ENCODE results near the gene EIF2D. TPM values are rescaled to one million over a fixed set of nuclear protein-coding genes. Genes with fewer than 3 reads are reported as not detected.
A peak's percentile ranks its signal among the peaks of the same experiment; 100 is the strongest.

The EIF2D gene
- total and polyA plus RNA-seq, 8 donors, result 20.9 to 37.9 (median 29.3) TPM

DNA sequence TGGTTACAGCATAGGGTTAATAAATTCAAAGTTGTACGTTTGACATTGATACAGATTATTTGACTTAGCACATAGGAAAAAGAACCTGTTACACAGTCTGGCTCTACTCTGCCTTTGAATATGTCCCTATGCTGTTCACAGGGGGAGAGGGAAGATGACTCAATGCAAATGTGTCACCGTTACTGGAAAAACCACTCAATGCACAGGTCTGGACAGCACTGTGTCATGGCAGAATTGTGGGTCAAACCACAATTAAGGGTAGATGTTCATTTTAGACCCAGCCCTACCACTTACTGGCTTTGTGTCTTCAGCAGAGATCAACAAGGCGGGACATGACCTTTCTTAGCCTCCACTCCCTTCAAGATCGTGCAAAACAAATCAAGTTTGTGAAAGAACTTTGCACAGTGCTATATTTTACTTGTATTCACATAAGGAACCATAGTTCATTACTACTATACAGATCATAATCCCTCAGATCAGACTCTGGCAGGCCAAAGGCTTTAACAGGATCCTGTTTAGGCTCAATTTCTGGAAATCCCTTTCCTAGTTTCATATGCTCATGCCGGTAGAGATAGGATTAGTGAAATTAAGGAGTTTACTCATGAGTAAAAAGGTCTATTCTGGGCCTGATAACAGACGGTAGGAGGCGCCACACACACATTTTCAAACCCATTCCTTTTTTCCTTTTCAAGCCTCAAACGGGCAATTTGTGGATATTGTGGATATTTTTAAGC is 22.1 kb downstream of the EIF2D start:
- no peaks in the 10 kb centered on the region for H3K9me3 ChIP-seq
- FAIRE-seq, result no peak
- no peaks in the 10 kb centered on the region for H3K4me1 ChIP-seq
- H3K27ac ChIP-seq, result no peak overlapping the region
- H3K36me3 ChIP-seq, result peaks cover 0 to 35% (median 20%) of the 10 kb centered on the region in 3 donors
- no peak for DNase-seq
- 56 to 60% methylated on average over 8 of the region's 8 CpGs for WGBS, 2 donors
- peak in 2 of 4 donors; percentile 23 to 49 for ATAC-seq
- H3K4me3 ChIP-seq, result no peak overlapping the region
- no peaks in the 10 kb centered on the region for H3K27me3 ChIP-seq
- intact Hi-C loops (cut with DNase I), result no loop called here
- TF ChIP-seq, protein P1, sequence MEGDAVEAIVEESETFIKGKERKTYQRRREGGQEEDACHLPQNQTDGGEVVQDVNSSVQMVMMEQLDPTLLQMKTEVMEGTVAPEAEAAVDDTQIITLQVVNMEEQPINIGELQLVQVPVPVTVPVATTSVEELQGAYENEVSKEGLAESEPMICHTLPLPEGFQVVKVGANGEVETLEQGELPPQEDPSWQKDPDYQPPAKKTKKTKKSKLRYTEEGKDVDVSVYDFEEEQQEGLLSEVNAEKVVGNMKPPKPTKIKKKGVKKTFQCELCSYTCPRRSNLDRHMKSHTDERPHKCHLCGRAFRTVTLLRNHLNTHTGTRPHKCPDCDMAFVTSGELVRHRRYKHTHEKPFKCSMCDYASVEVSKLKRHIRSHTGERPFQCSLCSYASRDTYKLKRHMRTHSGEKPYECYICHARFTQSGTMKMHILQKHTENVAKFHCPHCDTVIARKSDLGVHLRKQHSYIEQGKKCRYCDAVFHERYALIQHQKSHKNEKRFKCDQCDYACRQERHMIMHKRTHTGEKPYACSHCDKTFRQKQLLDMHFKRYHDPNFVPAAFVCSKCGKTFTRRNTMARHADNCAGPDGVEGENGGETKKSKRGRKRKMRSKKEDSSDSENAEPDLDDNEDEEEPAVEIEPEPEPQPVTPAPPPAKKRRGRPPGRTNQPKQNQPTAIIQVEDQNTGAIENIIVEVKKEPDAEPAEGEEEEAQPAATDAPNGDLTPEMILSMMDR (IDR thresholded peaks at IDR 0.05), result no peak

DNA sequence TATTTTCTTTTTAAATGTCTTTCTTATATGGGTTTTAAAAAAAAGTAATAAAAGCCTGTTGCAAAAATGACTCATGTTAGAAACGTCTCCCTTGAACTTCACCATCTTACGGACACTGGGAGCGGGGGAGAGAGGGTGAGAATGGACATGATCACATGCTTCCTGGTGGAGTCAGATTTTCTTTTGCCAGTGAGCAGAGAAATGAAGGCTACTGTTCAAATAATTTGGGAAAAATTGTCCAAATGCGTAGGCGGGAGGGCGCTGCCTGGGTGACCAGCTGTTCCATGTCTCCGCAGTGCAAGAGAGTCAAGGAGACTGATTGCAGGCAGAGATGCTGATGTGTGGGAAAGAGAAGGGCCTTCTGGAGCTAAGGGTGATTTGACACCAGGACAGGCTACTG is 23.1 kb downstream of the EIF2D start:
- 84 to 90% methylated on average over 7 of the region's 7 CpGs for WGBS, 2 donors
- Histone ChIP-seq H3K4me3 (no peak overlapping the region), H3K4me1 (no peaks in the 10 kb centered on the region), H3K27ac (no peak overlapping the region), H3K9me3 (no peaks in the 10 kb centered on the region), H3K36me3 (peaks cover 0 to 35% (median 16%) of the 10 kb centered on the region in 3 donors), H3K27me3 (no peaks in the 10 kb centered on the region)
- FAIRE-seq (no peak), DNase-seq (no peak), ATAC-seq (peak in 3 of 4 donors; percentile 29 to 57 (median 52))
- intact Hi-C loops (cut with DNase I), result loop anchor here in 1 of 3 donors (5.0 kb wide), 2 partner anchors 47 to 102 kb away; no protein-coding TSS in a partner anchor
- TF ChIP-seq, protein P1 (IDR thresholded peaks at IDR 0.05), result no peak

DNA sequence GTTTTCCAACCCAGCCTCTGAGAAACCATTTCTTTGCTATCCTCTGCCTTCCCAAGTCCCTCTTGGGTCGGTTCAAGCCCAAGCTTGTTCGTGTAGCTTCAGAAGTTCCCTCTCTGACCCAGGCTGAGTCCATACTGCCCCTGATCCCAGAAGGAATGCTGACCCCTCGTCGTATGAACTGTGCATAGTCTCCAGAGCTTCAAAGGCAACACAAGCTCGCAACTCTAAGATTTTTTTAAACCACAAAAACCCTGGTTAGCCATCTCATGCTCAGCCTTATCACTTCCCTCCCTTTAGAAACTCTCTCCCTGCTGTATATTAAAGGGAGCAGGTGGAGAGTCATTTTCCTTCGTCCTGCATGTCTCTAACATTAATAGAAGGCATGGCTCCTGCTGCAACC is 23.8 kb downstream of the EIF2D start:
- WGBS, 2 donors, result 77 to 89% methylated on average over 6 of the region's 6 CpGs
- peaks cover 0 to 36% (median 16%) of the 10 kb centered on the region in 3 donors for H3K36me3 ChIP-seq
- intact Hi-C loops (cut with DNase I), result loop anchor here in 1 of 3 donors (5.0 kb wide), 2 partner anchors 46 to 101 kb away; no protein-coding TSS in a partner anchor

DNA sequence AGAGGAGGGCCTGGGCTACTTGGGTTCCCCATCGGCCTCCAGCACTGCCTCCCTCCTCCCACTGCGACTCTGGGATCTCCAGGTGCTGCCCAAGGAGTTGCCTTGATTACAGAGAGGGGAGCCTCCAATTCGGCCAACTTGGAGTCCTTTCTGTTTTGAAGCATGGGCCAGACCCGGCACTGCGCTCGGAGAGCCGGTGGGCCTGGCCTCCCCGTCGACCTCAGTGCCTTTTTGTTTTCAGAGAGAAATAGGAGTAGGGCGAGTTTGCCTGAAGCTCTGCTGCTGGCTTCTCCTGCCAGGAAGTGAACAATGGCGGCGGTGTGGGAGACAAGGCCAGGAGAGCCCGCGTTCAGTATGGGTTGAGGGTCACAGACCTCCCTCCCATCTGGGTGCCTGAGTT is 24.4 kb downstream of the EIF2D start:
- Histone ChIP-seq H3K4me1 (no peaks in the 10 kb centered on the region), H3K9me3 (no peaks in the 10 kb centered on the region), H3K36me3 (peaks cover 0 to 34% (median 16%) of the 10 kb centered on the region in 3 donors), H3K27ac (no peak overlapping the region), H3K27me3 (no peaks in the 10 kb centered on the region), H3K4me3 (no peak overlapping the region)
- FAIRE-seq, result no peak
- intact Hi-C loops (cut with DNase I), result loop anchor here in 1 of 3 donors (5.0 kb wide), 2 partner anchors 46 to 101 kb away; no protein-coding TSS in a partner anchor
- no peak for ATAC-seq
- WGBS, 2 donors, result 87 to 94% methylated on average over 14 of the region's 14 CpGs
- DNase-seq, result no peak
- TF ChIP-seq, protein P1 (IDR thresholded peaks at IDR 0.05), result no peak

More for the DNA sequence above, 23.8 kb downstream of the EIF2D start:
- no peaks in the 10 kb centered on the region for H3K4me1 ChIP-seq
- ATAC-seq, result no peak
- H3K4me3 ChIP-seq, result no peak overlapping the region
- H3K27me3 ChIP-seq, result no peaks in the 10 kb centered on the region
- no peak for FAIRE-seq
- TF ChIP-seq, protein P1 (IDR thresholded peaks at IDR 0.05), result no peak
- H3K27ac ChIP-seq, result peak overlapping the region in 1 of 4 donors; percentile 28
- DNase-seq, result no peak
- H3K9me3 ChIP-seq, result no peaks in the 10 kb centered on the region

Data from pancreas (tissue), 10 donors.